HEK293T (cell line): Measurements from ENCODE around the gene LST1.
A peak's percentile ranks its signal among the peaks of the same experiment; 100 is the strongest.

Experiments used
- CTCF ChIA-PET: fragments of 350-600 bp; formaldehyde crosslinking; extraction: SDS; loops from one replicate; lab custom pipeline; 2021; ENCODE audit warnings: antibody characterized with exemption, inconsistent platforms; lab: Yijun Ruan, JAX
- POLR2A ChIA-PET: fragments of 350-600 bp; formaldehyde crosslinking; extraction: SDS; loops from one replicate; lab custom pipeline; 2020; ENCODE audit warnings: antibody characterized with exemption, inconsistent platforms; lab: Yijun Ruan, JAX
- DNase-seq: peaks from one replicate; pipeline ENCODE4 v3.0.0; 2012; ENCODE audit warnings: mixed read lengths; ENCODE audit errors: extremely low spot score
- ARNT ChIP-seq: fragments of 450-650 bp; IDR thresholded peaks from 2 replicates; pipeline ENCODE4 v1.6.1; 2017; ENCODE audit warnings: mild to moderate bottlenecking
- BHLHE40 ChIP-seq: fragments of 450-650 bp; IDR thresholded peaks from 2 replicates; pipeline ENCODE4 v1.6.1; 2016; ENCODE audit warnings: mild to moderate bottlenecking, moderate library complexity, borderline replicate concordance
- CTBP1 ChIP-seq: fragments of 450-650 bp; IDR thresholded peaks from 2 replicates; pipeline ENCODE4 v1.6.1; 2016; ENCODE audit warnings: borderline replicate concordance
- ELF4 ChIP-seq: fragments of 450-650 bp; IDR thresholded peaks from 2 replicates; pipeline ENCODE4 v1.6.1; 2017; ENCODE audit warnings: antibody characterized with exemption
- FOXA1 ChIP-seq: fragments of 450-650 bp; IDR thresholded peaks from 2 replicates; pipeline ENCODE4 v1.6.1; 2016; ENCODE audit warnings: mild to moderate bottlenecking
- FOXK2 ChIP-seq: fragments of 450-650 bp; IDR thresholded peaks from 2 replicates; pipeline ENCODE4 v1.6.1; 2016; ENCODE audit warnings: mild to moderate bottlenecking
- FOXM1 ChIP-seq: fragments of 450-650 bp; IDR thresholded peaks from 2 replicates; pipeline ENCODE4 v1.6.1; 2017; ENCODE audit warnings: mild to moderate bottlenecking, borderline replicate concordance
- HDGF ChIP-seq: fragments of 450-650 bp; IDR thresholded peaks from 2 replicates; pipeline ENCODE4 v1.6.1; 2017; ENCODE audit warnings: antibody characterized with exemption, borderline replicate concordance
- L3MBTL2 ChIP-seq: fragments of 450-650 bp; conservative IDR thresholded peaks from 2 replicates; pipeline ENCODE4 v1.6.1; 2016; ENCODE audit warnings: mild to moderate bottlenecking
- LEF1 ChIP-seq: fragments of 450-650 bp; IDR thresholded peaks from 2 replicates; pipeline ENCODE4 v1.6.1; 2017; ENCODE audit warnings: mild to moderate bottlenecking, borderline replicate concordance
- NFRKB ChIP-seq: fragments of 450-650 bp; IDR thresholded peaks from 2 replicates; pipeline ENCODE4 v1.6.1; 2016; ENCODE audit warnings: mild to moderate bottlenecking, moderate library complexity
- PKNOX1 ChIP-seq: fragments of 450-650 bp; IDR thresholded peaks from 2 replicates; pipeline ENCODE4 v1.6.1; 2016
- SP1 ChIP-seq: fragments of 450-650 bp; IDR thresholded peaks from 2 replicates; pipeline ENCODE4 v1.6.1; 2017
- SUZ12 ChIP-seq: fragments of 450-650 bp; IDR thresholded peaks from 2 replicates; pipeline ENCODE4 v1.6.1; 2016; ENCODE audit warnings: mild to moderate bottlenecking
- TARDBP ChIP-seq: fragments of 450-650 bp; IDR thresholded peaks from 2 replicates; pipeline ENCODE4 v1.6.1; 2016
- ZNF384 ChIP-seq: fragments of 450-650 bp; IDR thresholded peaks from 2 replicates; pipeline ENCODE4 v1.6.1; 2016

LST1 gene

GRCh38 chr6:31586008-31586407 lies at the start of gene LST1:
TSS of gene LST1 (plus strand) at chr6:31586277. CDS start at chr6:31587300, 1,023 bp downstream.
- ChIA-PET CTCF (interaction anchor here (0.7 to 13.5 kb wide), 4 partner anchors 8 to 17 kb away, joined by 3 to 149 read pairs (median 6); partner anchors contain the start of genes NCR3 and TNF), POLR2A (interaction anchor here (1.7 kb wide), 1 partner anchor 11 kb away, joined by 3 read pairs; no protein-coding TSS in a partner anchor)
- DNase-seq, result no peak

GRCh38 chr6:31538805-31539400 lies 47.2 kb upstream of the LST1 start:
- no peak for DNase-seq
- TF ChIP-seq SP1 (no peak), FOXK2 (no peak), FOXM1 (no peak), L3MBTL2 (no peak), BHLHE40 (no peak), CTBP1 (no peak), ELF4 (no peak), PKNOX1 (no peak), FOXA1 (no peak), NFRKB (no peak), ZNF384 (no peak), LEF1 (no peak), TARDBP (no peak), SUZ12 (no peak), ARNT (no peak), HDGF (no peak)
- CTCF ChIA-PET, result interaction anchor here (0.8 kb wide), 1 partner anchor 59 kb away, joined by 3 read pairs; no protein-coding TSS in a partner anchor
- POLR2A ChIA-PET, result interaction anchor here (1.2 to 6.9 kb wide), 3 partner anchors 10 to 44 kb away, joined by 4 to 114 read pairs (median 4); partner anchors contain the start of gene MCCD1

More at GRCh38 chr6:31586008-31586407, at the start of gene LST1:
- no peak for TF ChIP-seq FOXK2
- TF ChIP-seq SP1, result no peak
- no peak for TF ChIP-seq ARNT
- no peak for TF ChIP-seq TARDBP
- TF ChIP-seq FOXA1, result no peak
- no peak for TF ChIP-seq NFRKB
- TF ChIP-seq CTBP1, result no peak
- TF ChIP-seq PKNOX1, result no peak
- no peak for TF ChIP-seq ZNF384
- TF ChIP-seq L3MBTL2, result no peak
- TF ChIP-seq LEF1, result no peak
- TF ChIP-seq ELF4, result no peak
- no peak for TF ChIP-seq SUZ12
- TF ChIP-seq FOXM1, result no peak
- TF ChIP-seq HDGF, result no peak
- no peak for TF ChIP-seq BHLHE40

GRCh38 chr6:31540640-31541039 lies 45.4 kb upstream of the LST1 start:
- CTCF ChIA-PET, result interaction anchor here (0.5 to 1.2 kb wide), 3 partner anchors 9 to 58 kb away, joined by 3 to 4 read pairs (median 3); no protein-coding TSS in a partner anchor
- TF ChIP-seq SUZ12 (no peak), BHLHE40 (no peak)
- POLR2A ChIA-PET, result interaction anchor here (1.0 to 8.1 kb wide), 11 partner anchors 12 to 199 kb away, joined by 3 to 114 read pairs (median 13); partner anchors contain the start of genes C6orf47, MCCD1, MICB and MSH5
- no peak for DNase-seq

GRCh38 chr6:31541059-31541657 lies 44.9 kb upstream of the LST1 start:
- POLR2A ChIA-PET, result interaction anchor here (0.8 to 8.1 kb wide), 30 partner anchors 9 to 636 kb away, joined by 3 to 114 read pairs (median 6); partner anchors contain the start of genes ABHD16A, BAG6, C6orf47 and DXO
- TF ChIP-seq CTBP1 (no peak), PKNOX1 (peak; percentile 60), FOXM1 (no peak)
- DNase-seq, result peak; percentile 54
- CTCF ChIA-PET, result interaction anchor here (0.5 to 2.8 kb wide), 6 partner anchors 9 to 170 kb away, joined by 3 to 17 read pairs (median 4); no protein-coding TSS in a partner anchor

- DNase-seq, result peak; percentile 95
- ChIA-PET POLR2A (interaction anchor here (0.8 to 8.1 kb wide), 38 partner anchors 9 to 636 kb away, joined by 3 to 114 read pairs (median 5); partner anchors contain the start of genes ABHD16A, BAG6, C6orf47 and DXO), CTCF (interaction anchor here (0.5 to 2.8 kb wide), 4 partner anchors 9 to 169 kb away, joined by 3 to 17 read pairs (median 4); no protein-coding TSS in a partner anchor)
- TF ChIP-seq NFRKB (peak; percentile 99), ELF4 (peak; percentile 97), L3MBTL2 (peak; percentile 84), LEF1 (no peak)
Measured at GRCh38 chr6:31541658-31542521, 44.2 kb upstream of the LST1 start, which contains the start of gene DDX39B. TSS of gene DDX39B (minus strand) at chr6:31542003. CDS start at chr6:31540532, 1,471 bp downstream.
